Neuronal stem cell (in vitro differentiated cells): ENCODE data around the gene NSF.
A peak's percentile ranks its signal among the peaks of the same experiment; 100 is the strongest.
"Not testable (repeated sequence)": the region's sequence is repeated elsewhere in the genome, so short reads cannot be mapped to it uniquely, and the experiment has no call there.

Source experiments
- DNase-seq: peaks from one replicate; pipeline ENCODE4 v3.0.0-alpha.2; 2013; ENCODE audit warnings: low spot score
- H2AFZ ChIP-seq: one replicate; pipeline ENCODE4 v1.6.1; 2013; ENCODE audit warnings: mild to moderate bottlenecking, low read length, inconsistent platforms
- H2AK5ac ChIP-seq: 2 replicates; pipeline ENCODE4 v1.6.1; 2013; ENCODE audit warnings: low read depth, mild to moderate bottlenecking, inconsistent platforms, low read length, moderate library complexity, mixed read lengths
- H2BK120ac ChIP-seq: 2 replicates; pipeline ENCODE4 v1.6.1; 2013; ENCODE audit warnings: low read depth, mild to moderate bottlenecking, inconsistent platforms, low read length, moderate library complexity, mixed read lengths
- H2BK12ac ChIP-seq: one replicate; pipeline ENCODE4 v1.6.1; 2013; ENCODE audit warnings: low read length, inconsistent platforms
- H2BK15ac ChIP-seq: 2 replicates; pipeline ENCODE4 v1.6.1; 2013; ENCODE audit warnings: mild to moderate bottlenecking, low read length, inconsistent platforms, mixed read lengths
- H2BK5ac ChIP-seq: one replicate; pipeline ENCODE4 v1.6.1; 2013; ENCODE audit warnings: inconsistent platforms, mild to moderate bottlenecking, low read length, moderate library complexity
- H3K14ac ChIP-seq: one replicate; pipeline ENCODE4 v1.6.1; 2013; ENCODE audit warnings: low read length, inconsistent platforms
- H3K18ac ChIP-seq: 2 replicates; pipeline ENCODE4 v1.6.1; 2013; ENCODE audit warnings: low read length, inconsistent platforms
- H3K23ac ChIP-seq: 2 replicates; pipeline ENCODE4 v1.6.1; 2013; ENCODE audit warnings: low read depth, mild to moderate bottlenecking, mixed read lengths, low read length, inconsistent platforms; ENCODE audit not compliant: poor library complexity
- H3K27ac ChIP-seq: replicated peaks from 3 replicates; pipeline ENCODE4 v1.5.1; 2013; ENCODE audit warnings: low read length, inconsistent platforms
- H3K27me3 ChIP-seq, 3 experiments: 2 replicates each; pipeline ENCODE4 v1.6.1; 2013; ENCODE audit warnings: low read length in 3 of 3, mild to moderate bottlenecking in 2 of 3, inconsistent platforms in 1 of 3, low read depth in 1 of 3, mixed read lengths in 1 of 3, moderate library complexity in 1 of 3; ENCODE audit not compliant: control insufficient read depth in 3 of 3, insufficient read depth in 3 of 3
- H3K36me3 ChIP-seq, 2 donors: replicated peaks in 1 of 2; 2 replicates each; pipeline ENCODE4 v1.6.1; 2013; ENCODE audit warnings: low read length in 2 of 2; ENCODE audit not compliant: control insufficient read depth in 2 of 2, insufficient read depth in 2 of 2
- H3K4ac ChIP-seq: 2 replicates; pipeline ENCODE4 v1.6.1; 2013; ENCODE audit warnings: inconsistent platforms, mild to moderate bottlenecking, low read length, moderate library complexity
- H3K4me1 ChIP-seq, 2 donors: 1 replicate in 1 of 2; 2 replicates in 1 of 2; pipeline ENCODE4 v1.6.1; 2013; ENCODE audit warnings: low read length in 2 of 2, low read depth in 1 of 2; ENCODE audit not compliant: control insufficient read depth in 2 of 2, insufficient read depth in 1 of 2
- H3K4me2 ChIP-seq: one replicate; pipeline ENCODE4 v1.6.1; 2013; ENCODE audit warnings: mild to moderate bottlenecking, low read length, inconsistent platforms; ENCODE audit not compliant: insufficient read depth, poor library complexity, severe bottlenecking
- H3K4me3 ChIP-seq, 2 donors: 2 replicates each; pipeline ENCODE4 v1.5.1; 2013; ENCODE audit warnings: low read length in 2 of 2, mild to moderate bottlenecking in 2 of 2, inconsistent platforms in 1 of 2, moderate library complexity in 1 of 2
- H3K79me1 ChIP-seq: one replicate; pipeline ENCODE4 v1.6.1; 2013; ENCODE audit warnings: low read depth, mild to moderate bottlenecking, inconsistent platforms, low read length, moderate library complexity
- H3K9ac ChIP-seq: one replicate; pipeline ENCODE4 v1.6.1; 2013; ENCODE audit warnings: mild to moderate bottlenecking, low read depth, low read length, inconsistent platforms; ENCODE audit not compliant: poor library complexity
- H3K9me3 ChIP-seq, 2 donors: replicated peaks in 1 of 2; 2 replicates each; pipeline versions ENCODE3 to v1.6.1; 2013; ENCODE audit warnings: low read length in 2 of 2, mild to moderate bottlenecking in 2 of 2, inconsistent platforms in 1 of 2, low read depth in 1 of 2, mixed read lengths in 1 of 2, moderate library complexity in 1 of 2; ENCODE audit not compliant: control insufficient read depth in 2 of 2, insufficient read depth in 1 of 2
- H4K8ac ChIP-seq: one replicate; pipeline ENCODE4 v1.6.1; 2013; ENCODE audit warnings: low read depth, mild to moderate bottlenecking, inconsistent platforms, low read length, moderate library complexity
- H4K91ac ChIP-seq: one replicate; pipeline ENCODE4 v1.6.1; 2013; ENCODE audit warnings: low read length, low read depth, mild to moderate bottlenecking, inconsistent platforms; ENCODE audit not compliant: poor library complexity
- WGBS, 2 donors: extraction: QIAGEN DNeasy Blood & Tissue Kit; methylation state at CpG; one replicate each; pipeline ENCODE4 v1.1.7; 2013; ENCODE audit warnings: missing lambda C conversion rate in 2 of 2, mixed read lengths in 1 of 2; ENCODE audit not compliant: insufficient read length in 2 of 2, insufficient replicate concordance in 1 of 2; ENCODE audit errors: extremely low coverage in 2 of 2; 5-methylcytosine and 5-hydroxymethylcytosine counted together

Gene NSF

GRCh38 chr17:46765453-46765852 lies 175.0 kb downstream of the NSF start:
- Histone ChIP-seq H3K79me1 (no peaks in the 10 kb centered on the region), H2BK15ac (no peak overlapping the region), H3K18ac (no peak overlapping the region), H2BK12ac (no peak overlapping the region), H3K14ac (no peak overlapping the region), H3K9ac (no peak overlapping the region), H4K8ac (no peak overlapping the region), H2AFZ (no peak overlapping the region), H2BK5ac (no peak overlapping the region), H2BK120ac (no peak overlapping the region), H3K23ac (no peak overlapping the region), H3K27ac (no peak overlapping the region), H3K36me3 (peaks cover 0 to 90% of the 10 kb centered on the region in 2 donors), H4K91ac (no peak overlapping the region), H3K27me3 (peaks cover 0 to 4% (median 0%) of the 10 kb centered on the region in 3 experiments), H3K4me1 (peaks cover 0 to 15% of the 10 kb centered on the region in 2 donors), H3K9me3 (no peaks in the 10 kb centered on the region), H3K4me3 (no peak overlapping the region), H3K4me2 (no peak overlapping the region), H3K4ac (no peak overlapping the region), H2AK5ac (no peak overlapping the region)
- DNase-seq, result no peak
- no CpG with 5 or more reads among the region's 12 CpGs for WGBS, 2 donors

GRCh38 chr17:46766493-46767491 lies 176.3 kb downstream of the NSF start:
- Histone ChIP-seq H2BK5ac (no peak overlapping the region), H3K4ac (peak overlapping the region; percentile 30), H3K9me3 (no peaks in the 10 kb centered on the region), H2BK120ac (no peak overlapping the region), H4K8ac (no peak overlapping the region), H3K4me3 (no peak overlapping the region), H3K23ac (peak overlapping the region; percentile 38), H3K4me2 (no peak overlapping the region), H2AFZ (no peak overlapping the region), H3K9ac (no peak overlapping the region), H4K91ac (no peak overlapping the region), H3K14ac (no peak overlapping the region), H3K27ac (no peak overlapping the region), H2AK5ac (no peak overlapping the region), H2BK15ac (no peak overlapping the region), H3K4me1 (peaks cover 0 to 19% of the 10 kb centered on the region in 2 donors), H3K18ac (peak overlapping the region; percentile 11), H2BK12ac (no peak overlapping the region), H3K27me3 (peaks cover 0 to 4% (median 0%) of the 10 kb centered on the region in 3 experiments), H3K79me1 (no peaks in the 10 kb centered on the region), H3K36me3 (peaks cover 0 to 77% of the 10 kb centered on the region in 2 donors)
- no peak for DNase-seq
- no CpG with 5 or more reads among the region's 21 CpGs for WGBS, 2 donors

- no peak overlapping the region for H2BK12ac ChIP-seq
- H2BK15ac ChIP-seq, result no peak overlapping the region
- no peak overlapping the region for H3K4me2 ChIP-seq
- H2AFZ ChIP-seq, result no peak overlapping the region
- H2AK5ac ChIP-seq, result no peak overlapping the region
- no peak overlapping the region for H3K18ac ChIP-seq
- H3K27me3 ChIP-seq, result peaks cover 0 to 15% (median 0%) of the 10 kb centered on the region in 3 experiments
- no peak overlapping the region for H2BK5ac ChIP-seq
- no peak overlapping the region for H4K8ac ChIP-seq
- no CpG with 5 or more reads among the region's 15 CpGs for WGBS, 2 donors
- no peak overlapping the region for H3K9ac ChIP-seq
- H2BK120ac ChIP-seq, result no peak overlapping the region
- no peak overlapping the region for H3K4me3 ChIP-seq
- no peak for DNase-seq
- peaks cover 0 to 62% of the 10 kb centered on the region in 2 donors for H3K36me3 ChIP-seq
- peaks cover 2% of the 10 kb centered on the region for H3K79me1 ChIP-seq
- H3K23ac ChIP-seq, result peak overlapping the region; percentile 35
- no peak overlapping the region for H3K27ac ChIP-seq
- no peak overlapping the region for H4K91ac ChIP-seq
- H3K4me1 ChIP-seq, result peaks cover 3 to 27% of the 10 kb centered on the region in 2 donors
- H3K4ac ChIP-seq, result no peak overlapping the region
- H3K9me3 ChIP-seq, result no peaks in the 10 kb centered on the region
- no peak overlapping the region for H3K14ac ChIP-seq
Observed at GRCh38 chr17:46768540-46768870, 178.0 kb downstream of the NSF start.

DNA sequence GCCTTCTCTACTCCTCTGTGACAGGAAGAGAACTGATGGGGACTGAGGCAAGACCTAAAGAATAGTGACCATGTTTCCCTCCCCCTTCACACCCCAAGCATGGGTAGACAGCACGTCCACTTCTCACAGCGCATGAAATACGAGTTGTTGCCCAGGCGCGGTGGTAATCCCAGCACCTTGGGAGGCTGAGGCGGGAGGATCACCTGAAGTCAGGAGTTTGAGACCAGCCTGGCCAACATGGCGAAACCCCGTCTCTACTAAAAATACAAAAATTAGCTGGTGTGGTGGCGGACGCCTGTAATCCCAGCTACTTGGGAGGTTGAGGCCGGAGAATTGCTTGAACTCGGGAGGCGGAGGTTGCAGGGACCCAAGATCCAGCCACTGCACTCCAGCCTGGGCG lies 178.4 kb downstream of the NSF start:
- not testable (repeated sequence) for H2BK5ac ChIP-seq, H4K91ac ChIP-seq, H3K18ac ChIP-seq, H3K14ac ChIP-seq, H3K4me3 ChIP-seq, H2AK5ac ChIP-seq, H3K27ac ChIP-seq, H3K79me1 ChIP-seq, H3K4me2 ChIP-seq, DNase-seq, H2AFZ ChIP-seq, H2BK120ac ChIP-seq, H2BK12ac ChIP-seq, H3K9ac ChIP-seq, H2BK15ac ChIP-seq, H4K8ac ChIP-seq, H3K4ac ChIP-seq, H3K9me3 ChIP-seq
- Histone ChIP-seq H3K36me3 (peaks cover 0 to 58% of the 10 kb centered on the region in 2 donors), H3K23ac (peak overlapping the region; percentile 35), H3K27me3 (peaks cover 0 to 19% (median 0%) of the 10 kb centered on the region in 3 experiments), H3K4me1 (peaks cover 3 to 27% of the 10 kb centered on the region in 2 donors)
- WGBS, 2 donors, result no CpG with 5 or more reads among the region's 14 CpGs
